OCI-M1 (cell line): ENCODE results near the gene NAPEPLD.
"Not testable (repeated sequence)": the region's sequence is repeated elsewhere in the genome, so short reads cannot be mapped to it uniquely, and the experiment has no call there.

Experiments used
- DNase-seq: peaks from one replicate; lab custom pipeline; 2025; lab: John Stamatoyannopoulos, UW

The NAPEPLD gene

GRCh38 chr7:103068414-103069403 lies 80.2 kb downstream of the NAPEPLD start:
- no peak for DNase-seq

- peak; percentile 47 for DNase-seq
These were observed 83.2 kb downstream of the NAPEPLD start for GRCh38 chr7:103065667-103066066.

GRCh38 chr7:103063895-103064294 lies 85.0 kb downstream of the NAPEPLD start:
- no peak for DNase-seq

DNA sequence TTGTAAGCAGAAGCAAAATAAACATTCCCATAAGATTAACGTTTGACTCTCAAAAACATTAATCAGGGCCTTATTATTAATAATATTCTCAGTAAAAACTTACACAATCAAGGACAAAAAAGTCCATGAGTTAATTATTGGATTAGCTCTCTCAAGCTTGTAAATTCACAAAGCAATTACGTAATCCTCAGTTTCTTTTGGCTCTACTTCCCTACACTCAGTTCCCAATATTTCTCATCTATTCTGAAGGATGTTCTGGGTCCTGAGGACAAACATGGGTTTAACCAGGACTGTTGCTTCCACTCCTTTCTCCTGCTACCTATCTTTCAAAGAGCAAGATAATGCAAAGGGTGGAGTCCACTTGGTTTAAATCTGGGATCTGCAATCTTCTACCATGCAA lies 89.4 kb downstream of the NAPEPLD start:
- no peak for DNase-seq

DNA sequence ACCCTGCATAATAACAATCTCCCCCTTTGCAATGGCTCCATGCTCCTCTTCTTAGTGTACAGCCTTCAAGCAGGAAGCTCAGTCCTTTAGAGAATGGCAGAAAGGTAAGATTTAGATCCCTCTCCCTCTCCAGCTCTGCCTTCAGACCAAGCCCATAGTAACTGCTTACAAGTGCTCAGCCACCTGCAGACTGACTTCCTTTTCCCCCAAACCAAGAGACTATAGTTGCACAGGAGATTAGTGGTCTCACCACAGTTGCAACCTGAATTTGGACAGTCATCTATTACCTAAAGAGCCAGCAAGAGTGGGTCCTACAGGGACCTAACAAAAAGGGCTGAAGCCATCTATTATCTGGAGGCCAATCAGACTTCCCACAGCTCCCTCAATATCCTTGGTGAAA lies 90.8 kb downstream of the NAPEPLD start:
- DNase-seq, result no peak

- DNase-seq, result not testable (repeated sequence)
These were observed 92.9 kb downstream of the NAPEPLD start for GRCh38 chr7:103056006-103056405.

DNA sequence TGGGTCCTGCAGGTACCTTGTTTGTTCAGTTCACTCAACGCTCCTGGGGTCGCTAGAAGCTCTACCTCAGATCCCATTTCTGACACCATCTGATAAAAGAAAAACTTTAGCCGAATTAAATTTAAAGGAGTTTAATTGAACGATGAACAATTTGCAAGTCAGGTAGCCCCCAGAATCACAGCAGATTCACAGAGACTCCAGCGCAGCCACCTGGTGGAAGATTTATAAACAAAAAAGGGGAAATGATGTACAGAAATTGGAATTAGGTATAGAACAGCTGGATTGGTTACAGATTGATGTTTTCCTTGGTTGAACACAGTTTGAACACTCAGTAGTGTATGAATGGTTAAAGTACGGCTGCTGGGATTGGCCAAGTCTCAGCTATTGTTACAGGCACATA lies 97.4 kb downstream of the NAPEPLD start:
- DNase-seq, result no peak
